Transverse colon (tissue), 4 donors: ENCODE data around the gene BUB3.

Experiments
- CTCF ChIP-seq, 5 experiments: fragments of 200-600 bp in 3 of 5; fragments of 450-650 bp in 2 of 5; sonication (generic) in 3 of 5; IDR thresholded peaks; 1 replicate in 2 of 5; 2 replicates in 3 of 5; pipeline ENCODE4 v1.5.1; 2016 to 2017; ENCODE audit warnings: antibody characterized with exemption in 5 of 5, inconsistent platforms in 3 of 5, mild to moderate bottlenecking in 2 of 5, moderate library complexity in 1 of 5
- EP300 ChIP-seq: sonication (generic); formaldehyde crosslinking; IDR thresholded peaks from one replicate; pipeline ENCODE4 v1.6.1; 2017; ENCODE audit warnings: antibody characterized with exemption, low read depth
- POLR2A ChIP-seq: fragments of 450-650 bp; IDR thresholded peaks from one replicate; pipeline ENCODE4 v1.6.1; 2016; ENCODE audit warnings: antibody characterized with exemption, mild to moderate bottlenecking, moderate library complexity
- POLR2AphosphoS5 ChIP-seq, 3 donors: sonication (generic); formaldehyde crosslinking; IDR thresholded peaks; one replicate each; pipeline ENCODE4 v1.6.1; 2016; ENCODE audit warnings: antibody characterized with exemption in 3 of 3

GRCh38 chr10:123175389-123176387 is 21.5 kb downstream of the BUB3 start:
- no peak for TF ChIP-seq CTCF (IDR thresholded peaks at IDR 0.05)
- no peak for TF ChIP-seq POLR2A
- TF ChIP-seq POLR2AphosphoS5 (IDR thresholded peaks at IDR 0.05), result no peak
- no peak for TF ChIP-seq EP300
